ENCODE measurements around the gene ADPRHL1. TPM values are rescaled to one million over a fixed set of nuclear protein-coding genes. Genes with fewer than 3 reads are reported as not detected.

The ADPRHL1 gene
- total and polyA plus RNA-seq, 4 donors: 0.28 to 0.67 (median 0.55) TPM

- WGBS: 90% methylated on average over 9 of the region's 9 CpGs
- no peaks in the 10 kb centered on the region for H3K27me3 ChIP-seq (ENCODE audit: control insufficient read depth in 4 of 4, insufficient read depth in 4 of 4, low read length in 3 of 4)
- H3K4me3 ChIP-seq (ENCODE audit: low read depth in 1 of 3, low read length in 3 of 3): peak overlapping the region in 1 of 3 donors; percentile 92
- TF ChIP-seq NR2F2 (IDR thresholded peaks at IDR 0.05): no peak
- TF ChIP-seq REST (IDR thresholded peaks at IDR 0.05): no peak
- no peak for TF ChIP-seq MAX (IDR thresholded peaks at IDR 0.05)
- TF ChIP-seq FOXA1 (IDR thresholded peaks at IDR 0.05): no peak
- no peak for TF ChIP-seq SP1 (IDR thresholded peaks at IDR 0.05)
- no peak for TF ChIP-seq CTCF (IDR thresholded peaks at IDR 0.05; ENCODE audit: low read depth, low read length, missing input control)
- TF ChIP-seq RXRA (IDR thresholded peaks at IDR 0.05): no peak
- no peak for TF ChIP-seq JUND (IDR thresholded peaks at IDR 0.05)
- TF ChIP-seq ATF3 (IDR thresholded peaks at IDR 0.05): no peak
- no peak for TF ChIP-seq GABPA (IDR thresholded peaks at IDR 0.05 in 1 of 2, conservative IDR thresholded peaks at IDR 0.05 in 1 of 2)
- no peak for TF ChIP-seq FOXA2 (IDR thresholded peaks at IDR 0.05)
- no peak for TF ChIP-seq TAF1 (conservative IDR thresholded peaks at IDR 0.05)
- H3K36me3 ChIP-seq (ENCODE audit: control insufficient read depth in 4 of 4, insufficient read depth in 3 of 4, low read depth in 1 of 4, low read length in 3 of 4): peaks cover 0 to 9% (median 1%) of the 10 kb centered on the region in 4 donors
- H3K4me1 ChIP-seq (ENCODE audit: control insufficient read depth in 4 of 4, insufficient read depth in 4 of 4, low read length in 3 of 4): peaks cover 14 to 34% (median 18%) of the 10 kb centered on the region in 4 donors
- no peak overlapping the region for H3K27ac ChIP-seq (ENCODE audit: low read depth in 1 of 2, low read length in 2 of 2)
- H3K9me3 ChIP-seq (ENCODE audit: control insufficient read depth in 4 of 4, low read length in 3 of 4): no peaks in the 10 kb centered on the region
- no peak for DNase-seq (ENCODE audit: low spot score)
- H3K9ac ChIP-seq (ENCODE audit: low read depth in 1 of 2, low read length in 2 of 2): peak overlapping the region in 1 of 2 donors; percentile 68
Measured at GRCh38 chr13:113491982-113492381, 38.7 kb upstream of the ADPRHL1 start.

GRCh38 chr13:113491418-113491883 is 38.2 kb upstream of the ADPRHL1 start:
- TF ChIP-seq CTCF (IDR thresholded peaks at IDR 0.05; ENCODE audit: low read depth, low read length, missing input control) (no peak), JUND (IDR thresholded peaks at IDR 0.05) (no peak), SP1 (IDR thresholded peaks at IDR 0.05) (no peak), TAF1 (conservative IDR thresholded peaks at IDR 0.05) (no peak), NR2F2 (IDR thresholded peaks at IDR 0.05) (no peak)
- Histone ChIP-seq H3K4me1 (ENCODE audit: control insufficient read depth in 4 of 4, insufficient read depth in 4 of 4, low read length in 3 of 4) (peaks cover 14 to 34% (median 18%) of the 10 kb centered on the region in 4 donors), H3K9me3 (ENCODE audit: control insufficient read depth in 4 of 4, low read length in 3 of 4) (no peaks in the 10 kb centered on the region), H3K36me3 (ENCODE audit: control insufficient read depth in 4 of 4, insufficient read depth in 3 of 4, low read depth in 1 of 4, low read length in 3 of 4) (peaks cover 0 to 7% (median 1%) of the 10 kb centered on the region in 4 donors), H3K9ac (ENCODE audit: low read depth in 1 of 2, low read length in 2 of 2) (peak overlapping the region; percentile 2 to 68), H3K27ac (ENCODE audit: low read depth in 1 of 2, low read length in 2 of 2) (peak overlapping the region; percentile 62 to 64), H3K4me3 (ENCODE audit: low read depth in 1 of 3, low read length in 3 of 3) (peak overlapping the region; percentile 67 to 92 (median 85)), H3K27me3 (ENCODE audit: control insufficient read depth in 4 of 4, insufficient read depth in 4 of 4, low read length in 3 of 4) (no peaks in the 10 kb centered on the region)
- peak; percentile 59 for DNase-seq (ENCODE audit: low spot score)
- 28% methylated on average over 22 of the region's 22 CpGs for WGBS
